Mesodermal cell (in vitro differentiated cells): ENCODE measurements around the gene MIPEP.
A peak's percentile ranks its signal among the peaks of the same experiment; 100 is the strongest.
"Not testable (repeated sequence)": the region's sequence is repeated elsewhere in the genome, so short reads cannot be mapped to it uniquely, and the experiment has no call there.

Experiments used
- H3K27ac ChIP-seq: 2 replicates; pipeline ENCODE4 v1.7.0; 2013; ENCODE audit warnings: mild to moderate bottlenecking, low read depth, low read length, moderate library complexity; ENCODE audit not compliant: severe bottlenecking
- H3K36me3 ChIP-seq: 2 replicates; pipeline ENCODE4 v1.7.1; 2013; ENCODE audit warnings: mild to moderate bottlenecking, low read length, moderate library complexity; ENCODE audit not compliant: control insufficient read depth, insufficient read depth
- H3K4me1 ChIP-seq: one replicate; pipeline ENCODE4 v1.7.1; 2013; ENCODE audit warnings: mild to moderate bottlenecking, low read length; ENCODE audit not compliant: insufficient read depth, control insufficient read depth, poor library complexity, severe bottlenecking
- H3K4me3 ChIP-seq: 2 replicates; pipeline ENCODE4 v1.7.0; 2013; ENCODE audit warnings: low read length, control low read depth, mild to moderate bottlenecking; ENCODE audit not compliant: insufficient read depth, poor library complexity, severe bottlenecking; ENCODE audit errors: extremely low read depth
- H3K9me3 ChIP-seq: 2 replicates; pipeline ENCODE4 v1.7.1; 2013; ENCODE audit warnings: mild to moderate bottlenecking, low read length, moderate library complexity; ENCODE audit not compliant: control insufficient read depth
- WGBS, 2 experiments: methylation state at CpG; one replicate each; pipeline ENCODE4 v1.1.5; 2013; ENCODE audit warnings: missing lambda C conversion rate in 2 of 2; ENCODE audit not compliant: insufficient coverage in 2 of 2; 5-methylcytosine and 5-hydroxymethylcytosine counted together

Gene MIPEP

GRCh38 chr13:23763318-23763717 is 125.9 kb downstream of the MIPEP start:
- Histone ChIP-seq H3K27ac (no peak overlapping the region), H3K4me1 (no peaks in the 10 kb centered on the region), H3K4me3 (no peak overlapping the region), H3K36me3 (no peaks in the 10 kb centered on the region), H3K9me3 (no peaks in the 10 kb centered on the region)
- 85 to 86% methylated on average over 3 of the region's 3 CpGs for WGBS, 2 experiments

- not testable (repeated sequence) for H3K4me3 ChIP-seq, H3K36me3 ChIP-seq, H3K4me1 ChIP-seq, H3K27ac ChIP-seq, H3K9me3 ChIP-seq
- 66 to 86% methylated on average over 3 to 5 of the region's 8 CpGs for WGBS, 2 experiments
These were observed 127.4 kb downstream of the MIPEP start for GRCh38 chr13:23761760-23762159.

- Histone ChIP-seq H3K9me3 (no peaks in the 10 kb centered on the region), H3K27ac (no peak overlapping the region), H3K4me1 (no peaks in the 10 kb centered on the region), H3K4me3 (no peak overlapping the region), H3K36me3 (no peaks in the 10 kb centered on the region)
- 96 to 97% methylated on average over 3 to 6 of the region's 9 CpGs for WGBS, 2 experiments
These were observed 129.2 kb downstream of the MIPEP start for GRCh38 chr13:23760000-23760399.

- Histone ChIP-seq H3K36me3 (no peaks in the 10 kb centered on the region), H3K27ac (no peak overlapping the region), H3K9me3 (no peaks in the 10 kb centered on the region), H3K4me3 (no peak overlapping the region), H3K4me1 (no peaks in the 10 kb centered on the region)
- 77 to 86% methylated on average over 2 to 4 of the region's 9 CpGs for WGBS, 2 experiments
These were observed 130.2 kb downstream of the MIPEP start for GRCh38 chr13:23758798-23759527.

- Histone ChIP-seq H3K27ac (no peak overlapping the region), H3K4me1 (peaks cover 4% of the 10 kb centered on the region), H3K9me3 (no peaks in the 10 kb centered on the region), H3K36me3 (no peaks in the 10 kb centered on the region), H3K4me3 (no peak overlapping the region)
- WGBS, 2 experiments: no CpG with 5 or more reads among the region's 2 CpGs
These were observed 134.2 kb downstream of the MIPEP start for GRCh38 chr13:23754997-23755396.

GRCh38 chr13:23754506-23754905 is 134.7 kb downstream of the MIPEP start:
- H3K4me1 ChIP-seq: peaks cover 4% of the 10 kb centered on the region
- no peak overlapping the region for H3K27ac ChIP-seq
- WGBS, 2 experiments: 94 to 100% methylated on average over 5 of the region's 6 CpGs

GRCh38 chr13:23753458-23753857 is 135.7 kb downstream of the MIPEP start:
- Histone ChIP-seq H3K4me1 (peaks cover 4% of the 10 kb centered on the region), H3K4me3 (no peak overlapping the region), H3K27ac (peak overlapping the region; percentile 7), H3K36me3 (no peaks in the 10 kb centered on the region), H3K9me3 (no peaks in the 10 kb centered on the region)
- 50% methylated on average over 1 of the region's 1 CpG for WGBS, 2 experiments

More at GRCh38 chr13:23754506-23754905, 134.7 kb downstream of the MIPEP start:
- no peaks in the 10 kb centered on the region for H3K36me3 ChIP-seq
- no peaks in the 10 kb centered on the region for H3K9me3 ChIP-seq
- no peak overlapping the region for H3K4me3 ChIP-seq

GRCh38 chr13:23752111-23753001 is 136.8 kb downstream of the MIPEP start:
- Histone ChIP-seq H3K9me3 (no peaks in the 10 kb centered on the region), H3K36me3 (no peaks in the 10 kb centered on the region), H3K27ac (no peak overlapping the region), H3K4me3 (no peak overlapping the region), H3K4me1 (peaks cover 4% of the 10 kb centered on the region)
- 60% methylated on average over 1 of the region's 1 CpG; no CpG with 5 or more reads in 1 of the 2 experiments for WGBS, 2 experiments

GRCh38 chr13:23751195-23751594 is 138.0 kb downstream of the MIPEP start:
- Histone ChIP-seq H3K9me3 (no peaks in the 10 kb centered on the region), H3K4me3 (no peak overlapping the region), H3K27ac (no peak overlapping the region), H3K4me1 (peaks cover 4% of the 10 kb centered on the region), H3K36me3 (no peaks in the 10 kb centered on the region)
- 100% methylated on average over 2 of the region's 5 CpGs; no CpG with 5 or more reads in 1 of the 2 experiments for WGBS, 2 experiments

- Histone ChIP-seq H3K36me3 (no peaks in the 10 kb centered on the region), H3K9me3 (no peaks in the 10 kb centered on the region), H3K27ac (no peak overlapping the region), H3K4me3 (no peak overlapping the region), H3K4me1 (peaks cover 4% of the 10 kb centered on the region)
- 96 to 100% methylated on average over 2 to 5 of the region's 8 CpGs for WGBS, 2 experiments
These were observed 138.6 kb downstream of the MIPEP start for GRCh38 chr13:23750383-23751121.
